Ureter (tissue), 1 donor: ENCODE results near the gene MRPL34. TPM values are rescaled to one million over a fixed set of nuclear protein-coding genes. Genes with fewer than 3 reads are reported as not detected.
"Not testable (repeated sequence)": the region's sequence is repeated elsewhere in the genome, so short reads cannot be mapped to it uniquely, and the experiment has no call there.

Experiments used
- DNase-seq: peaks from one replicate; pipeline ENCODE4 v3.0.0-alpha.2; 2020; ENCODE audit warnings: low spot score
- total RNA-seq: library from RNA; stranded (reverse); gene quantifications from one replicate; pipeline ENCODE4 v1.2.4, GENCODE V29; 2023
- donor health status: DM: yes; HTN: yes; CAD: no.

Gene MRPL34
- total RNA-seq, result 48.5 TPM

DNA sequence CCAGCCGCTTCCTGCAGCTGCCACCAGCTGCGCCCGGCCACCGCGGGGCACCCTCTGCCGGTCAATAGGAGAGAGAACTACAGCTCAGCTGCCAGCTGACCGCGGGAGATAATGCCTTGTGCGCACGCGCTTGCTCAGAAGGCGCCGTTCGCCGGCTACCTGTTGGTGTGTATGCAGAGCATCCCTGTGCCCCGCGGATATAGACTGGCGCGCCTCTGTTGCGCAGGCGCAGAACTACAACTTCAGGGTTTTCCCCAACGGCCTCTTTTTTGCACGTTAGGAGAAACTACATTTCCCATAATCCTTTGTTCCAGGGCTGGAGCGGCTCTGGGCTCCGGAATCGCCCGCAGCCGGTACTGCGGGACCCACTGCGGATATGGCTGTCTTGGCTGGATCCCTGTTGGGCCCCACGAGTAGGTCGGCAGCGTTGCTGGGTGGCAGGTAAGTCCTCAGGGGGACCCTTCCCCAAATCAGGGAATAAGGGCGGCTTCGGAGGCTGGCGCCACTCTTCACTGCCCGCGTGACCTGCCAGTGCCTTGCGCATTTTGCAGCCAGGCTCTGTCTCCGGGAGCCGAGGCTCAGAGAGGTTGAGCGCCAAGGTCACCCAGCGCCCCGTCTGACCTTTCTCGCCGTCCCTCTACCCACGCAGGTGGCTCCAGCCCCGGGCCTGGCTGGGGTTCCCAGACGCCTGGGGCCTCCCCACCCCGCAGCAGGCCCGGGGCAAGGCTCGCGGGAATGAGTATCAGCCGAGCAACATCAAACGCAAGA lies at the start of gene MRPL34:
TSS of gene MRPL34 (plus strand) at position 356 of the 768 bp plus-strand sequence. CDS start at position 377, 21 bp downstream.
- DNase-seq, result peak; percentile 98

DNA sequence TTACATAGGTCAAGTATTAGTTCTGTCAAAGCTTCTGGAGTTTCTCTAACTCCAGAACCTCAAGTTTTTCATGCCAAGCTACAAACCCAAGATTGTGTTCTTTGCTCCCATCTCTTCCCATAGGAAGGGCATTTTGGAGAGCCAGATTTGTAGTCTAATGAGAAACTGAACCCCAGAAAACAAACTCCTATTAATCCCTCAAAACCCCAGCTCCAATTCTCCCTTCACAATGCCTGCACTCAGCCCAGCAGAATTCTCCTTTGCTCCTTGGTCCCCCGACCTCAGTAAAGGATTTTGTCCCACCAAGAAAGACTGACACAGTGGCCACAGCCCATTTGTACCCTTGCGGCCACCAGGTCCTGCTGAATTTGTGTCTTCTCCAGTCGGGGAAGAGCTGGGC lies 49.5 kb upstream of the MRPL34 start:
- no peak for DNase-seq

- no peak for DNase-seq
Measured at GRCh38 chr19:17259118-17259780, 46.4 kb upstream of the MRPL34 start.

DNA sequence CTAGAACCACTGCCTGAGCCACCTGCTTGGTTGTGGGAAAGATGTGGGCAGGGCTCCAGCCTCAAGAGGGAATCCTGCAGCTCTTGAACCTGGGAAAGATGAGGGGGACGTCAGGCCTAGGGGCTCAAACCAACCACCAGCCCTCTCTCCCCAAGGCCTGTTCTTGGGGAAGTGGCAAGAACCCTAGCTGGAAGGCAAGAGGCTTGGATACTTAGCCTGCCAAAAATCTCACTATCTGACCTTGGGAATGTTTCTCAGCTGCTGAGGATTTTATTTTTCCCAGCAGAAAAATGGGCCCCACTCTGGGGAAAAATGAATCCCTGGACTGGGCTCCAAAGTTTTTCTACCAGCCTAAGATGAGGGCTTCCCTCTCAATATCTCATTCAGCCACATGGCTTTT lies 45.7 kb upstream of the MRPL34 start:
- no peak for DNase-seq

DNA sequence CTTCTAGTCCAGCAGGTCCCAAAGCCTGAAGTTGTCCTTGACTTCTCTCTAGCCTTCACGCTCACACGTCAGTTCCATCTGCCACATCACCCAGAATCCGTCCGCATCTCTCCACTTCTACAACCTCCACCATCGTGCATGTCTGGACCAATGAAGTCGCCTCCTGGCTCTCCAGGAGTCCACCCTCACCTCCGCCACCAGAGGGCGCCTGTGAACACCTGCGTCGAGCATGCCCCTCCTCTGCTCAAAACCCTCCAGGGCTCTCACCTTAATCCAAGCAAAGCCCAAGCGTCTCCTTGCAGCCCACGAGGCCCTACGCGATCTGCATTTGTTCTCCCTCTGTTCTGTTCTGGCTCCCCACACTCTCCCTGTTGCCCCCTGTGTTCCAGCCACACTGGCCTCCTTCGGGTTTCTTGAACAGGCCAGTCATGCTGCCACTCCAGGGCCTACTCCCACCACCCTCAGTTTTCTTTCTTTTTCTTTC lies 44.8 kb upstream of the MRPL34 start:
- peak; percentile 84 for DNase-seq

DNA sequence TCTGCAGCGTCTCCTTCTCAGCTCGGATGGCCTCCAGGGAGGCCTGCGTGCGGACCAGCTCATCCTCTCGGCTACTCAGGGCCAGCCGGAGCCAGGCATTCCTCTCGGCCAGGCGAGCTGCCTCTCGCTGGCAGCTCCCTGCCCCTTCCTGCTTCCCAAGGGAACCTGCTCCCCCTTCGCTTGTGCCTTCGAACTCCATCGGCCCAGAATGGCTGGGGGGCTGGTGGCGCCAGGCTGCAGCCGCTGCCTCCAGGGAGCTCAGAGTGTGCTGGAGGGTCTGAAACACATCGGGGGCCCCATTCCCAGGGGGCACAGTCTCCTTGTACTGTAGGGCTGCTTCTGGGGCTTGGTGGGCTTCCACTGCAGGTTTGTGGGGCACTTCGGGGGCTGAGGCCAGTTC lies 43.1 kb upstream of the MRPL34 start:
- no peak for DNase-seq

DNA sequence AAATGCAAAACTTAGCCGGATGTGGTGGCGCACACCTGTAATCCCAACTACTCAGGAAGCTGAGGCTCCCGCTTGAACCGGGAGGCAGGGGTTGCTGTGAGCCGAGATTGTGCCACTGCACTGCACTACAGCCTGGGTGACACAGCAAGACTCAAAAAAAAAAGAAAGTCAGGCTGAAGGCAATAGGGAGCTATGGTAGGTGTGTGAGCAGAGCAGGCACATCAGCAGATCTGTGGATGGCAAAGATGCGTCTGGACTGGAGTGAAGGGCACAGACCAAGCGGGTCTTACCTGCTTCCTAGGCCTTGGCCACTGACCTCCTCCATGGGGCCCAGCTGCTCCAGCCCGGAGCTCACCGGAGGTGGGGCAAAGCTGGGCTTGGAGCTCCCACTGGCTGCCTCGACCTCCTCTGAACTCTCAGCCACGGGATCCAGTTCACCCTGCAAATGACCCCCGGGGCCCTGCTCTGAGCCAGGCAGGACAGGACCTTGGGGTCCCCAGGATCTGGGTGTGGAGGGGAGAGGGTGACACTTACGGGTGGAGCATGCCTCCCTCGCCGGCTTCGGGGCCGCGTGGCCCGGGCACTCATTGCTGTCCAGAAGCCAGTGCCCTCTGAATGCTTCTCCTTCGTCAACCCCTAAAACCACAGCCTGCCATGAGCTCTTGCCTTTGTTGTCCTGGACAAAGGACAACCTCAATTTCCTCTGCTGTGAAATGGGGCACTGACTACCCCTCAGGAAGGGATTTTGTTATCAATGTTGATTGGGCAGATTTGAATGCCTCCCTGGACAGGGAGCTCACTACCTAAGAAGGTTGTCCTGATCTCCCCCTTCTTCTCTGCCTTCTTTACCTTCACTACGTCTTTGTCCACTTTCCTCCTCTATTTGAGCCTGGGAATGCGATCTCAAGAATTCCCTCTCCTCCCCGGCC lies 41.7 kb upstream of the MRPL34 start:
- DNase-seq, result no peak

DNA sequence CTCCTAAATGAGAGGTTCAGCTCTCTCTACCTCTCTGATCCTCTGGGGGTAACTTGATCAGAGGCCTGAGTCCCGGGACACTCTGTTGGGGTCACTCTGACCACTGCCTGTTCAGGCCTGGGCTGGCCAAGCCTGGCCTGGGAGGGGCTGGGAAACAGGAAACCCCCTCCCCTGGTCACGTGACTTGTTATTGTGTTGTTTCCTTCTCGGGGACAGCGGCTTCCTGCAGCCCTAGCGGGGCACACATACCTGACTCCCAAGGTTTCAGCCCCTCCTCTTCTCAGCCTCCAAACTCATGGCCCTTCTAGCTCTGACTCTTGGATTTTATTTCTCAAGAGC lies 41.1 kb upstream of the MRPL34 start, which contains the start of gene USHBP1:
TSS of gene USHBP1 (minus strand) at position 105 of the 339 bp plus-strand sequence. CDS start 446 bp downstream, outside the sequence.
- no peak for DNase-seq

- DNase-seq, result no peak
Measured at GRCh38 chr19:17266026-17266425, 39.6 kb upstream of the MRPL34 start.

DNA sequence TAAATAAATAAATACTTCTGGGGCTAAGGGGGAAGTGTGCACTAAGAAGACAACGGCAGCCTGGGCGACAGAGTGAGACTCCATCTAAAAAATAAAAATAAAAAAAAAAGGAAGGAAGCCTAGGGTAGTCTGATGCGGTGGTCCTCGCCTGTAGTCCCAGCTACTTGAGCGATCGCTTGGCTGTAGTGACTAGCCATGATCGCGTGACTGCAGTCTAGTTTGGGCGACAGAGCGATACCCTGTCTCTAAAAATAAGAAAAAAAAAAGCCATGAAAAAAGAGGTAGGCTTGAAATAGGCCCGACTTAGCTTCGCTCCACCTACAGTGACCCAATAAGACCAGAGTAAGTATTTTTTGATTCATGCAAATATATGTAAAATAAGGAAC lies 39.1 kb upstream of the MRPL34 start:
- DNase-seq, result no peak

DNA sequence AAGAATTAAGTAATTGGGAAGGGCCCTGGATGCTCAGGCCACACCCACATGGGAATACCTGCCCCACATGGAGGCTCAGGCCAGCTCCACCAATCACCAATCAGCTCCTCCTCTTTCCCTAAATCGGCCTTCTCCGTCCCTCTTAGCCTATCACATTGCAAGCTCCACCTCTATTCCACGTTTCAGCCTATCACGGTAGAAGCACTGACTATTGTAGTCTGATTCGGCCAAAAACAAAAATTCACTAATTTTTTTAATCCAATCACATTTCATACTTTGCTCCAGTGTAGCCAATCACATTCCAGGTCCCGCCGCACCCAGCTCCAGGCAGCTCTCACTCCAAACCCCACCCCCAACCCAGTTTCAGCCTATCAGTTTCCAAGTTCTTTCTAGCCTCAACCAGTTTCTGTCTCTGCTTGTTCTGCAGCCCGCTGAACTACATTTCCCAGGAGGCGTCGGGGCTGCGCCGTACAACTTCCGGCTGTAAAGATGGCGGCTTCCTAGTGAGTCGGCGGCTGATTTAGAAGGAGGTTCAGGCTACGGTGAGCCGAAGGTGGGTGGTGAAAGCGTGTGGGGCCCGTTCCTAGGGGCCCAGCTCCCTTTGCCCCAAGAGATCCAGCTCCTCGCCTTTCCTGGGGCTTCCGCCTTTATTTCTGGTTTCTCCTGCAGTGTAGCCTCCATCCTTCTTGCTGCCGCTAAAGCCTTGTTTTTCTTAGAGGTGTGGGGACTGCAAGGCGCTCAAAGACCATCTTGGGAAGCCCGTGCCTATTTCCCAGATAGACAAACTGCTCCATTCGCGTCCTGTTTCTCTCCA lies 38.5 kb upstream of the MRPL34 start, which contains the start of gene BABAM1:
TSS of gene BABAM1 (plus strand) at position 469 of the 814 bp plus-strand sequence. CDS start 1,364 bp downstream, outside the sequence.
- DNase-seq, result peak; percentile 97

DNA sequence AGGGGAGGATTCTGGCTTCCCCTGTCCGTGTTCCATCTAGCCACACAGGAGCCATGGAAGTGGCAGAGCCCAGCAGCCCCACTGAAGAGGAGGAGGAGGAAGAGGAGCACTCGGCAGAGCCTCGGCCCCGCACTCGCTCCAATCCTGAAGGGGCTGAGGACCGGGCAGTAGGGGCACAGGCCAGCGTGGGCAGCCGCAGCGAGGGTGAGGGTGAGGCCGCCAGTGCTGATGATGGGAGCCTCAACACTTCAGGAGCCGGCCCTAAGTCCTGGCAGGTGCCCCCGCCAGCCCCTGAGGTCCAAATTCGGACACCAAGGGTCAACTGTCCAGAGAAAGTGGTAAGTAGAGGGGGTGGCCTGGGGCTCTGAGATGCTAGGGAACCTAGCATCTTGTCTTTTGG lies 36.9 kb upstream of the MRPL34 start:
- no peak for DNase-seq

- DNase-seq, result not testable (repeated sequence)
Measured at GRCh38 chr19:17274892-17275291, 30.8 kb upstream of the MRPL34 start.

DNA sequence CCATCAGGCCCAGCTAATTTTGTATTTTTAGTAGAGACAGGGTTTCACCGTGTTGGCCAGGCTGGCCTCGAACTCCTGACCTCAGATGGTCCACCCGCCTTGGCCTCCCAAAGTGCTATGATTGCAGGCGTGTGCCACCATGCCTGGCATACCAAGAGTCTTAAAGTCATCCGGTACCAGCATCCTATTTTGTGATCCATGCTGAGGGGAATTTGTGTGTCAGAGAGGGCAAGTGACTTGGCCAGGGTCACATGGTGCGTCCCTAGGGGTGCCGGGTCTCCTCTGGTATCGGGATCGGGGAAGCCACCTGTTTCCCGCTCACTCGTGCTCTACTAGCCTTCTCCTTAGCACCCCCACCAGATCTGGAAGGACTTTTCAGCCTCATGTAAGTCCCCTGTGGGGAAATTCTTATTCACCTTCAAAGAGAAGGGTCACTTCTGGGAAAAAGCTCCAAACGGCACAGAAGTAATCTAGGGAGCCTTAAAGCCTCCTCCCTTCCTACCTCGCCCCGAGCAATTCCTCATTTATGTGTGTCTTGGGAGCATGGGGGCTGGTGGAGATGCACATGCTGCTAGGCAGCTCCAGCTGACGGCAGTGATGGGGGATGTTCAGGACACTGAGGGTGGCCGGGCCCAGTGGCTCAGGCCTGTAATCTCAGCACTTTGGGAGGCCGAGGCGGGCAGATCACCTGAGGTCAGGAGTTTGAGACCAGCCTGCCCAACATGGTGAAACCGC lies 30.1 kb upstream of the MRPL34 start:
- DNase-seq, result no peak

DNA sequence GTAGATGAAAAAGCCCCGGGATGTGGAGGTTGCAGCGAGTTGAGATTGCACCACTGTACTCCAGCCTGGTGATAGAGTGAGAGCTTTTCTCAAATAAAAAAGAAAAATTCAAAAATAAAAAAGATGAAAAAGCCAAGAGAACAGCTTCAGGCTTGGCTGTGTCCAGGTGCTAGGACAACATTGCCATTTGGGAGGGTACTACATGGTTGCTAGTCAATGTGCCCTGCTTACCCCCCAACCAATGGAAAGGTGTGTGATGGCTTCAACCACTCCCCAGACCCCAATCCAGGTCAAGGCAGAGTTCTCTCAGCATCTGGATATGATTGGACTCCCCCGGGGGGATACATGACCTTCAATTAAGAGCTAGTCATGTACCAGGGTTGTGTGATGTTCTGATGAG lies 26.2 kb upstream of the MRPL34 start:
- no peak for DNase-seq

DNA sequence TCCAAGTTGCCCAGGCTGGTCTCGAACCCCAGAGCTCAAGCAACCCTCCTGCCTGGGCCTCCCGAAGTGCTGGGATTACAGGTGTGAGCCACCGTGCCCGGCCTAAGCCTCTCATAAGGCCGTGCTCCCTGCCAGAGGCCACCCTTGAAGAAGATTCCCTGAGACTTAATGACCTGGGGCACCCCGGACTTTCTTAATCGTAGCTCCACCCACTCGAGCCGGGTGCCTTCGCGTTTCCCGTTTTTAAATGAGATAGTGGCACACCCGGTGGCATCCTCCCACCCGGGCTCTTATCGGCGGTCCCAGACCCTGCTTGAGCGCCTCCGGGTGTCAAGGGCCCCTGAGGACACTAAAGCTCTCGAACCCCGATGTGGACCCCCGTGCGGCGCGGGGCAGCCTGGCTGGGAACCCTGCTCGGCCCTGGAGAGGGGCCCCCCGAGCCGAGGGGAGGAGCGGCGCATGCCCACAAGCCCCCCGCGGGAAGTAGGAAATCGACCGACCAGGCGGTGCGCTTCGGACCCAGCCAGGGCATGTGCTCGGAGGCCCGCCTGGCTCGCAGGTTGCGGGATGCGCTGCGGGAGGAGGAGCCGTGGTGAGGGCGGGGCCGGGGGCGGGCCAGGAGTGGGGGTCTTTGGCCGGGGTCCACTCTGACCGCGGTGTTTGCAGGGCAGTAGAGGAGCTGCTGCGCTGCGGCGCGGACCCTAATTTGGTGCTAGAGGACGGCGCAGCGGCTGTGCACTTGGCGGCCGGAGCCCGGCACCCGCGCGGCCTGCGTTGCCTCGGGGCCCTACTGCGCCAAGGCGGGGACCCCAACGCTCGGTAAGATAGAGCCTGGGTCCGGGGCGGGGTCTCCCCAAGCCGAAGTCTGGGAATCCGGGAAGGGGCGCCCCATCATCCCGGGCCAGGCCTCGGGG lies 24.0 kb upstream of the MRPL34 start, which contains the start of gene ANKLE1:
TSS of gene ANKLE1 (plus strand) at position 511 of the 914 bp plus-strand sequence. CDS start at position 531, 20 bp downstream.
- DNase-seq, result no peak

GRCh38 chr19:17282488-17283125 lies 23.1 kb upstream of the MRPL34 start:
- DNase-seq, result peak; percentile 85

DNA sequence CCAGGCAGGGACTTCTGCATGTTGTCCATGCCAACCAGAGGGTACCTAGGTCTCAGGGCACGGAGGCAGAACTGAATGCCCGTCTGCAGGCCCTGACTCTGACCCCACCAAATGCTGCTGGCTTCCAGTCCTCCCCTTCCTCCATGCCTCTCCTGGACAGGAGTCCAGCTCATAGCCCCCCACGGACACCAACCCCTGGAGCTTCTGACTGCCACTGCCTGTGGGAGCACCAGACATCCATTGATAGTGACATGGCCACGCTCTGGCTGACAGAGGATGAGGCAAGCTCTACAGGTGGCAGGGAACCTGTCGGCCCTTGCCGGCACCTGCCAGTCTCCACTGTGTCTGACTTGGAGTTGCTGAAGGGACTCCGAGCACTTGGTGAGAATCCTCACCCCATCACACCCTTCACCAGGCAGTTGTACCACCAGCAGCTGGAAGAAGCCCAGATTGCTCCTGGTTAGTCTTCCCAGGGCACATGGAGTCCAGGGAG lies 22.1 kb upstream of the MRPL34 start:
- no peak for DNase-seq
